CD8-positive, alpha-beta memory T cell (primary cell): Measurements from ENCODE around the gene CRY1. TPM values are rescaled to one million over a fixed set of nuclear protein-coding genes. Genes with fewer than 3 reads are reported as not detected.

Source experiments
- CTCF ChIA-PET: fragments of 350-600 bp; sonication (Branson Sonifier 250); formaldehyde crosslinking; loops from one replicate; lab custom pipeline; 2021; ENCODE audit warnings: antibody characterized with exemption; lab: Charles Lee
- POLR2A ChIA-PET: fragments of 350-600 bp; sonication (Branson Sonifier 250); formaldehyde crosslinking; loops from one replicate; lab custom pipeline; 2021; ENCODE audit warnings: antibody characterized with exemption; lab: Charles Lee
- DNase-seq, 5 donors: peaks; one replicate each; pipeline versions ENCODE4 v3.0.0 to v3.0.0-alpha.2; 2020 to 2022; ENCODE audit warnings: mixed read lengths in 1 of 5
- H3K27ac ChIP-seq: one replicate; pipeline ENCODE4 v1.7.0; 2013; ENCODE audit warnings: low read depth, mild to moderate bottlenecking, low read length, moderate library complexity
- H3K27me3 ChIP-seq: 2 replicates; pipeline ENCODE4 v1.7.0; 2013; ENCODE audit warnings: low read length, mild to moderate bottlenecking; ENCODE audit not compliant: insufficient read depth, poor library complexity, severe bottlenecking
- H3K36me3 ChIP-seq: 2 replicates; pipeline ENCODE4 v1.7.0; 2013; ENCODE audit warnings: mild to moderate bottlenecking, low read length, moderate library complexity; ENCODE audit not compliant: insufficient read depth
- H3K4me1 ChIP-seq: 2 replicates; pipeline ENCODE4 v1.7.0; 2013; ENCODE audit warnings: mild to moderate bottlenecking, low read length, moderate library complexity; ENCODE audit not compliant: insufficient read depth
- H3K4me3 ChIP-seq: 2 replicates; pipeline ENCODE4 v1.7.0; 2013; ENCODE audit warnings: mild to moderate bottlenecking, low read length
- H3K9me3 ChIP-seq: 2 replicates; pipeline ENCODE4 v1.7.0; 2013; ENCODE audit warnings: mild to moderate bottlenecking, low read length
- H3K27ac Mint-ChIP-seq, 8 donors: one replicate each; pipeline ENCODE4 v1.8.0; 2020 to 2021; ENCODE audit warnings: mixed read lengths in 8 of 8, mild to moderate bottlenecking in 6 of 8, inconsistent platforms in 3 of 8, moderate library complexity in 3 of 8
- H3K27me3 Mint-ChIP-seq, 2 donors: one replicate each; pipeline ENCODE4 v1.8.0; 2020 to 2021; ENCODE audit warnings: mixed read lengths in 2 of 2, mild to moderate bottlenecking in 1 of 2, moderate library complexity in 1 of 2
- H3K36me3 Mint-ChIP-seq, 3 donors: one replicate each; pipeline ENCODE4 v1.8.0; 2020 to 2021; ENCODE audit warnings: mixed read lengths in 3 of 3, inconsistent platforms in 1 of 3, mild to moderate bottlenecking in 1 of 3
- H3K4me1 Mint-ChIP-seq, 3 donors: one replicate each; pipeline ENCODE4 v1.8.0; 2020 to 2021; ENCODE audit warnings: mixed read lengths in 3 of 3, inconsistent platforms in 1 of 3, mild to moderate bottlenecking in 1 of 3
- H3K4me3 Mint-ChIP-seq, 7 donors: one replicate each; pipeline ENCODE4 v1.8.0; 2020 to 2021; ENCODE audit warnings: mixed read lengths in 7 of 7, mild to moderate bottlenecking in 6 of 7, moderate library complexity in 4 of 7, inconsistent platforms in 2 of 7
- H3K9me3 Mint-ChIP-seq, 5 donors: one replicate each; pipeline ENCODE4 v1.8.0; 2020 to 2022; ENCODE audit warnings: mixed read lengths in 5 of 5, mild to moderate bottlenecking in 3 of 5, moderate library complexity in 2 of 5, inconsistent platforms in 1 of 5
- polyA plus RNA-seq: library from polyadenylated mRNA; unstranded; fragments of 300-500 nt; fragmentation: Illumina TruSeq; gene quantifications from one replicate; pipeline ENCODE4 v1.2.3, GENCODE V29; 2021
- total RNA-seq, 2 experiments: library from RNA; stranded (reverse); gene quantifications; one replicate each; pipeline ENCODE4 v1.2.3, GENCODE V29; 2021

The CRY1 gene
- total and polyA plus RNA-seq, 3 experiments from 2014 or later, result 29.0 to 38.8 (median 36.6) TPM

DNA sequence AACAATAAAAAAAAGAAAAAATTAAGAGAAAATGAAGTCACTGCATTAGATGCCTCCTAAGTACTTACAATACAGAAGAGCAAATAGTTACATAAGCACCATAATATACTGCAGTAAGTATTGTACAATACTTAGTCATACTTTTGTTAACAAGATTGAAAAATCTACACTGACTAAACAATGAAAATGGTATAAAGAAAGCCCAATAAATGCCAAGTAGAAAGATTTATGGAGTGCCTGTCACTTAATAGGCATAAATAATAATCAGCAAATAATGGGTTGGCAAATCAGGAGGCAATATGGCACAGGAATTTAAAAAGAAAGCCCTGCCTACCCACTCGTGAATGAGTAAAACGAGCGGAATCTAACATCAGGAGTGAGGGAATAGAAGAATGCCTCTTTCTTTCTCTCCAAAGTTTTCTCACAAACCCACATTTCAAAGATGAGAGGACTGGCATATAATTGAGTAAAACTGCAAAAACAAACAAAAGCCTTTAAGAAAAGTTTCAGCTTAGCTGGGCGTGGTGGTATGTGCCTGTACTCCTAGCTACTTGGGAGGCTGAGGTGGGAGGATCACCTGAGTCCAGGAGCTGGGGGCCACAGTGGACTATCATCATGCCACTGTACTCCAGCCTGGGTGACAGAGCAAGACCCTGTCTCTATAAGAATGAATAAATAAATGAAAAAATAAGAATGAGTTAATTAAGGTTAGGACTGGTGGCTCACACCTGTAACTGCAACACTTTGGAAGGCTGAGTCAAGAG is 36.1 kb downstream of the CRY1 start:
- peaks cover 9 to 25% (median 13%) of the 10 kb centered on the region in 3 donors for H3K4me1 Mint-ChIP-seq

GRCh38 chr12:107053709-107054108 is 39.6 kb downstream of the CRY1 start:
- no peak for DNase-seq
- Histone ChIP-seq H3K9me3 (no peaks in the 10 kb centered on the region), H3K4me1 (no peaks in the 10 kb centered on the region), H3K4me3 (no peak overlapping the region), H3K36me3 (no peaks in the 10 kb centered on the region), H3K27ac (no peak overlapping the region), H3K27me3 (no peaks in the 10 kb centered on the region)
- Mint-ChIP-seq H3K36me3 (peaks cover 13 to 28% (median 18%) of the 10 kb centered on the region in 3 donors), H3K27ac (no peak overlapping the region), H3K9me3 (peaks cover 6 to 30% (median 17%) of the 10 kb centered on the region in 5 donors), H3K4me1 (peaks cover 17 to 34% (median 25%) of the 10 kb centered on the region in 3 donors), H3K4me3 (peak overlapping the region in 1 of 7 donors; percentile 2), H3K27me3 (no peaks in the 10 kb centered on the region)
- ChIA-PET CTCF (no interaction called here), POLR2A (no interaction called here)

More for the DNA sequence above, 36.1 kb downstream of the CRY1 start:
- Histone ChIP-seq H3K27ac (no peak overlapping the region), H3K27me3 (no peaks in the 10 kb centered on the region), H3K4me3 (no peak overlapping the region), H3K9me3 (no peaks in the 10 kb centered on the region), H3K36me3 (no peaks in the 10 kb centered on the region), H3K4me1 (no peaks in the 10 kb centered on the region)
- Mint-ChIP-seq H3K4me3 (no peak overlapping the region), H3K36me3 (peaks cover 10 to 14% (median 10%) of the 10 kb centered on the region in 3 donors), H3K27ac (peak overlapping the region in 4 of 8 donors; percentile 7 to 74 (median 24)), H3K27me3 (no peaks in the 10 kb centered on the region), H3K9me3 (peaks cover 0 to 19% (median 15%) of the 10 kb centered on the region in 5 donors)
- CTCF ChIA-PET, result interaction anchor here (0.9 kb wide), 1 partner anchor 33 kb away, joined by 3 read pairs; no protein-coding TSS in a partner anchor
- no peak for DNase-seq
- POLR2A ChIA-PET, result no interaction called here

- POLR2A ChIA-PET, result no interaction called here
- Mint-ChIP-seq H3K27me3 (peaks cover 0 to 2% of the 10 kb centered on the region in 2 donors), H3K36me3 (peaks cover 19 to 48% (median 21%) of the 10 kb centered on the region in 3 donors), H3K9me3 (peaks cover 18 to 36% (median 33%) of the 10 kb centered on the region in 5 donors), H3K4me3 (no peak overlapping the region), H3K27ac (no peak overlapping the region), H3K4me1 (peaks cover 14 to 28% (median 20%) of the 10 kb centered on the region in 3 donors)
- H3K27ac ChIP-seq, result no peak overlapping the region
- CTCF ChIA-PET, result interaction anchor here (1.2 kb wide), 1 partner anchor 14 kb away, joined by 3 read pairs; no protein-coding TSS in a partner anchor
- H3K36me3 ChIP-seq, result no peaks in the 10 kb centered on the region
- no peak overlapping the region for H3K4me3 ChIP-seq
- no peaks in the 10 kb centered on the region for H3K9me3 ChIP-seq
- H3K4me1 ChIP-seq, result no peaks in the 10 kb centered on the region
- no peaks in the 10 kb centered on the region for H3K27me3 ChIP-seq
- no peak for DNase-seq
Observed at GRCh38 chr12:107045186-107045585, 48.2 kb downstream of the CRY1 start.

GRCh38 chr12:107042801-107043200 is 50.5 kb downstream of the CRY1 start:
- no peak overlapping the region for H3K4me3 ChIP-seq
- DNase-seq, result no peak
- no peaks in the 10 kb centered on the region for H3K9me3 ChIP-seq
- POLR2A ChIA-PET, result no interaction called here
- H3K27me3 ChIP-seq, result no peaks in the 10 kb centered on the region
- Mint-ChIP-seq H3K27me3 (peaks cover 0 to 2% of the 10 kb centered on the region in 2 donors), H3K4me1 (peaks cover 23 to 27% (median 25%) of the 10 kb centered on the region in 3 donors), H3K27ac (peak overlapping the region in 1 of 8 donors; percentile 7), H3K9me3 (peaks cover 11 to 24% (median 23%) of the 10 kb centered on the region in 5 donors), H3K36me3 (peaks cover 18 to 48% (median 22%) of the 10 kb centered on the region in 3 donors), H3K4me3 (no peak overlapping the region)
- CTCF ChIA-PET, result no interaction called here
- no peak overlapping the region for H3K27ac ChIP-seq
- H3K4me1 ChIP-seq, result no peaks in the 10 kb centered on the region
- H3K36me3 ChIP-seq, result no peaks in the 10 kb centered on the region

DNA sequence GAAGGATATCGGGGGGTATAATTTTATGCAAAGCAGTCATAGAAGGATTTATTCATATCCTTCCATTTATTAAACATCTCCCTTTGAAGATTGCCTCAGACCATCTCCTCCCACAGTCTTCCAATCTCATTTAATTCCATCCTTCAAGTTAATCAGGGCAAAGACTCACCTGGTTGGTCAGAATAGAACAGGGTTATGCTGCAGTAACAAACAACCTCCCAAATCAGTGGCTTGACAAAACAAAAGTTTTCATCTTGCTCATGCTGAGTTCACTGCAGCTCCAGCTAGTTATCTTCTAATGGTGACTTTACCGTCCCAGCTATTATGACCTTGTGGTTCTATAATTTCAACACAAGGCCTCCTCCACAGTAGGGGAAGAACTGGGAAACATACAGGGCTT is 57.6 kb downstream of the CRY1 start:
- ChIA-PET CTCF (no interaction called here), POLR2A (no interaction called here)
- H3K27me3 Mint-ChIP-seq, result no peaks in the 10 kb centered on the region
- peaks cover 20 to 42% (median 27%) of the 10 kb centered on the region in 3 donors for H3K4me1 Mint-ChIP-seq
- Histone ChIP-seq H3K36me3 (no peaks in the 10 kb centered on the region), H3K9me3 (no peaks in the 10 kb centered on the region), H3K4me1 (no peaks in the 10 kb centered on the region), H3K27me3 (no peaks in the 10 kb centered on the region), H3K27ac (no peak overlapping the region), H3K4me3 (no peak overlapping the region)
- no peak overlapping the region for H3K4me3 Mint-ChIP-seq
- peak overlapping the region in 1 of 8 donors; percentile 49 for H3K27ac Mint-ChIP-seq
- peaks cover 17 to 33% (median 20%) of the 10 kb centered on the region in 3 donors for H3K36me3 Mint-ChIP-seq
- no peak for DNase-seq
- H3K9me3 Mint-ChIP-seq, result peaks cover 0 to 2% (median 0%) of the 10 kb centered on the region in 5 donors

GRCh38 chr12:107033758-107034739 is 59.3 kb downstream of the CRY1 start:
- no peak overlapping the region for H3K4me3 ChIP-seq
- H3K27ac Mint-ChIP-seq, result peak overlapping the region in 4 of 8 donors; percentile 10 to 53 (median 38)
- H3K9me3 Mint-ChIP-seq, result no peaks in the 10 kb centered on the region
- H3K9me3 ChIP-seq, result no peaks in the 10 kb centered on the region
- no peak overlapping the region for H3K4me3 Mint-ChIP-seq
- ChIA-PET CTCF (no interaction called here), POLR2A (no interaction called here)
- H3K27ac ChIP-seq, result no peak overlapping the region
- peaks cover 14 to 28% (median 20%) of the 10 kb centered on the region in 3 donors for H3K36me3 Mint-ChIP-seq
- no peaks in the 10 kb centered on the region for H3K4me1 ChIP-seq
- H3K36me3 ChIP-seq, result no peaks in the 10 kb centered on the region
- no peaks in the 10 kb centered on the region for H3K27me3 ChIP-seq
- peaks cover 32 to 51% (median 44%) of the 10 kb centered on the region in 3 donors for H3K4me1 Mint-ChIP-seq
- no peak for DNase-seq
- H3K27me3 Mint-ChIP-seq, result no peaks in the 10 kb centered on the region

GRCh38 chr12:107032266-107032665 is 61.1 kb downstream of the CRY1 start:
- ChIA-PET POLR2A (no interaction called here), CTCF (no interaction called here)
- no peak overlapping the region for H3K4me3 ChIP-seq
- H3K4me1 ChIP-seq, result peaks cover 7% of the 10 kb centered on the region
- Mint-ChIP-seq H3K4me1 (peaks cover 40 to 59% (median 55%) of the 10 kb centered on the region in 3 donors), H3K36me3 (peaks cover 4 to 18% (median 14%) of the 10 kb centered on the region in 3 donors), H3K4me3 (peak overlapping the region in 2 of 7 donors; percentile 13 to 24), H3K27ac (peak overlapping the region in 7 of 8 donors; percentile 4 to 94 (median 85)), H3K9me3 (no peaks in the 10 kb centered on the region), H3K27me3 (no peaks in the 10 kb centered on the region)
- no peaks in the 10 kb centered on the region for H3K27me3 ChIP-seq
- no peaks in the 10 kb centered on the region for H3K36me3 ChIP-seq
- no peaks in the 10 kb centered on the region for H3K9me3 ChIP-seq
- DNase-seq, result peak in 1 of 5 donors; percentile 2
- no peak overlapping the region for H3K27ac ChIP-seq
